CD4-positive, CD25-positive, alpha-beta regulatory T cell (primary cell): Measurements from ENCODE around the gene RBM41. TPM values are rescaled to one million over a fixed set of nuclear protein-coding genes. Genes with fewer than 3 reads are reported as not detected.
A peak's percentile ranks its signal among the peaks of the same experiment; 100 is the strongest.
"Not testable (repeated sequence)": the region's sequence is repeated elsewhere in the genome, so short reads cannot be mapped to it uniquely, and the experiment has no call there.

Experiments
- ATAC-seq, 2 donors: fragments of 150-1000 bp; cut with Tn5 transposase; one replicate each; pipeline ENCODE4 v1.10.0; 2021; ENCODE audit warnings: low read depth in 2 of 2, moderate number of reproducible peaks in 2 of 2, moderate library complexity in 1 of 2
- DNase-seq, 3 donors: peaks; one replicate each; pipeline versions ENCODE4 v3.0.0 to v3.0.0-alpha.2; 2012 to 2022; ENCODE audit warnings: mixed read lengths in 1 of 3
- H3K27ac ChIP-seq: one replicate; pipeline ENCODE4 v1.7.0; 2013; ENCODE audit warnings: mild to moderate bottlenecking, low read length; ENCODE audit not compliant: insufficient read depth, poor library complexity, severe bottlenecking
- H3K27me3 ChIP-seq: one replicate; pipeline ENCODE4 v1.7.0; 2013; ENCODE audit warnings: low read length; ENCODE audit not compliant: control insufficient read depth, insufficient read depth
- H3K36me3 ChIP-seq: one replicate; pipeline ENCODE4 v1.7.0; 2013; ENCODE audit warnings: mild to moderate bottlenecking, low read length, moderate library complexity; ENCODE audit not compliant: control insufficient read depth, insufficient read depth
- H3K4me1 ChIP-seq: 2 replicates; pipeline ENCODE4 v1.7.0; 2013; ENCODE audit warnings: mild to moderate bottlenecking, low read length; ENCODE audit not compliant: insufficient read depth, control insufficient read depth, poor library complexity, severe bottlenecking
- H3K4me3 ChIP-seq: one replicate; pipeline ENCODE4 v1.7.0; 2013; ENCODE audit warnings: low read depth, mild to moderate bottlenecking, low read length, moderate library complexity
- H3K9me3 ChIP-seq, 2 experiments: 1 replicate in 1 of 2; 2 replicates in 1 of 2; pipeline ENCODE4 v1.7.0; 2013; ENCODE audit warnings: low read length in 2 of 2, mild to moderate bottlenecking in 1 of 2, moderate library complexity in 1 of 2; ENCODE audit not compliant: control insufficient read depth in 2 of 2
- H3K27ac Mint-ChIP-seq, 3 donors: one replicate each; pipeline ENCODE4 v1.8.0; 2020 to 2022; ENCODE audit warnings: mild to moderate bottlenecking in 3 of 3, mixed read lengths in 3 of 3, moderate library complexity in 2 of 3
- H3K27me3 Mint-ChIP-seq: one replicate; pipeline ENCODE4 v1.8.0; 2022; ENCODE audit warnings: mild to moderate bottlenecking, mixed read lengths
- H3K36me3 Mint-ChIP-seq: one replicate; pipeline ENCODE4 v1.8.0; 2020; ENCODE audit warnings: mixed read lengths
- H3K4me1 Mint-ChIP-seq, 4 donors: one replicate each; pipeline ENCODE4 v1.8.0; 2020 to 2022; ENCODE audit warnings: mixed read lengths in 4 of 4, mild to moderate bottlenecking in 1 of 4
- H3K4me3 Mint-ChIP-seq, 4 donors: one replicate each; pipeline ENCODE4 v1.8.0; 2020 to 2022; ENCODE audit warnings: mild to moderate bottlenecking in 4 of 4, mixed read lengths in 4 of 4, moderate library complexity in 3 of 4
- H3K9me3 Mint-ChIP-seq, 7 donors: one replicate each; pipeline ENCODE4 v1.8.0; 2020 to 2022; ENCODE audit warnings: mixed read lengths in 7 of 7, mild to moderate bottlenecking in 3 of 7, moderate library complexity in 2 of 7
- polyA plus RNA-seq, 4 donors: library from polyadenylated mRNA; unstranded; fragments of 300-500 nt; fragmentation: Illumina TruSeq; gene quantifications; one replicate each; pipeline ENCODE4 v1.2.3, GENCODE V29; 2021
- total RNA-seq: library from RNA; stranded (reverse); gene quantifications from one replicate; pipeline ENCODE4 v1.2.3, GENCODE V29; 2022

Gene RBM41
- total and polyA plus RNA-seq, 5 donors from 2014 or later = 5.3 to 16.8 (median 10.2) TPM

GRCh38 chrX:107107459-107107858, 11.2 kb downstream of the RBM41 start:
- Mint-ChIP-seq H3K27ac (no peak overlapping the region), H3K27me3 (no peaks in the 10 kb centered on the region), H3K4me3 (no peak overlapping the region), H3K4me1 (peaks cover 7 to 21% (median 16%) of the 10 kb centered on the region in 4 donors), H3K36me3 (peaks cover 22% of the 10 kb centered on the region), H3K9me3 (peaks cover 0 to 2% (median 0%) of the 10 kb centered on the region in 7 donors)
- Histone ChIP-seq H3K4me3 (no peak overlapping the region), H3K27ac (no peak overlapping the region), H3K36me3 (peaks cover 10% of the 10 kb centered on the region), H3K27me3 (no peaks in the 10 kb centered on the region), H3K9me3 (no peaks in the 10 kb centered on the region), H3K4me1 (no peaks in the 10 kb centered on the region)
- DNase-seq = no peak
- no peak for ATAC-seq

- H3K27ac ChIP-seq = no peak overlapping the region
- peaks cover 20% of the 10 kb centered on the region for H3K36me3 Mint-ChIP-seq
- no peak overlapping the region for H3K4me3 ChIP-seq
- H3K27me3 Mint-ChIP-seq = no peaks in the 10 kb centered on the region
- no peak overlapping the region for H3K4me3 Mint-ChIP-seq
- peak in 1 of 3 donors; percentile 7 for DNase-seq
- H3K27me3 ChIP-seq = no peaks in the 10 kb centered on the region
- peaks cover 13% of the 10 kb centered on the region for H3K36me3 ChIP-seq
- no peaks in the 10 kb centered on the region for H3K9me3 Mint-ChIP-seq
- no peak overlapping the region for H3K27ac Mint-ChIP-seq
- H3K9me3 ChIP-seq = no peaks in the 10 kb centered on the region
- peaks cover 0 to 24% (median 7%) of the 10 kb centered on the region in 4 donors for H3K4me1 Mint-ChIP-seq
- no peaks in the 10 kb centered on the region for H3K4me1 ChIP-seq
- ATAC-seq = no peak
Measured at GRCh38 chrX:107102980-107103379, 15.6 kb downstream of the RBM41 start.

GRCh38 chrX:107076158-107076557, 42.5 kb downstream of the RBM41 start:
- DNase-seq (no peak), ATAC-seq (no peak)
- H3K9me3 ChIP-seq = peaks cover 7 to 10% of the 10 kb centered on the region in 2 experiments
- Mint-ChIP-seq H3K27ac (no peak overlapping the region), H3K36me3 (peaks cover 13% of the 10 kb centered on the region), H3K9me3 (peaks cover 0 to 18% (median 5%) of the 10 kb centered on the region in 7 donors), H3K4me3 (no peak overlapping the region), H3K27me3 (no peaks in the 10 kb centered on the region), H3K4me1 (peaks cover 0 to 8% (median 2%) of the 10 kb centered on the region in 4 donors)
- no peak overlapping the region for H3K27ac ChIP-seq
- no peaks in the 10 kb centered on the region for H3K27me3 ChIP-seq
- no peaks in the 10 kb centered on the region for H3K4me1 ChIP-seq
- no peaks in the 10 kb centered on the region for H3K36me3 ChIP-seq
- H3K4me3 ChIP-seq = no peak overlapping the region

- not testable (repeated sequence) for H3K27ac ChIP-seq, ATAC-seq, H3K4me1 Mint-ChIP-seq, H3K27me3 ChIP-seq, H3K4me3 Mint-ChIP-seq, H3K9me3 ChIP-seq, DNase-seq, H3K4me3 ChIP-seq, H3K36me3 Mint-ChIP-seq, H3K27me3 Mint-ChIP-seq, H3K9me3 Mint-ChIP-seq, H3K27ac Mint-ChIP-seq, H3K4me1 ChIP-seq, H3K36me3 ChIP-seq
Measured at GRCh38 chrX:107057731-107058130, 60.9 kb downstream of the RBM41 start.

DNA sequence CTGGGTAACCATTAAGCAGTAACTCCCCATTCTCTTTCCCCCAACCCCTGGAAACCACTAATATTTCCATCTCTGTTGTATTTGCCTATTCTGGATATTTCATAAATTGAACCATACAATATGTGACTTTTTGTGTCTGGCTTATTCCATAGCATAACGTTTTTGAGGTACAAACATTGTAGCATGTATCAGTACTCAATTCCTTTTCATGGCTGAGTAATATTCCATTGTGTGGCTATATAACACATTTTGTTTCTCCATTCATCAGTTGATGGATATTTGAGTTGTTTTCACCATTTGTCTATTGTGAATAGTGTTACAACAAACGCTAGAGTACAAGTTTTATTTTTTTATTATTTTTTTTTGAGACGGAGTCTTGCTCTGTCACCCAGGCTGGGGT, 63.6 kb downstream of the RBM41 start:
- DNase-seq = no peak
- no peak overlapping the region for H3K27ac ChIP-seq
- ATAC-seq = no peak
- H3K27me3 ChIP-seq = no peaks in the 10 kb centered on the region
- Mint-ChIP-seq H3K27me3 (no peaks in the 10 kb centered on the region), H3K4me3 (no peak overlapping the region), H3K4me1 (no peaks in the 10 kb centered on the region), H3K27ac (no peak overlapping the region), H3K36me3 (no peaks in the 10 kb centered on the region), H3K9me3 (peaks cover 0 to 8% (median 0%) of the 10 kb centered on the region in 7 donors)
- H3K36me3 ChIP-seq = no peaks in the 10 kb centered on the region
- H3K4me1 ChIP-seq = no peaks in the 10 kb centered on the region
- H3K4me3 ChIP-seq = no peak overlapping the region
- peaks cover 0 to 2% of the 10 kb centered on the region in 2 experiments for H3K9me3 ChIP-seq

- Histone ChIP-seq H3K9me3 (peaks cover 0 to 4% of the 10 kb centered on the region in 2 experiments), H3K36me3 (no peaks in the 10 kb centered on the region), H3K27me3 (no peaks in the 10 kb centered on the region), H3K27ac (no peak overlapping the region), H3K4me3 (no peak overlapping the region), H3K4me1 (no peaks in the 10 kb centered on the region)
- DNase-seq (no peak), ATAC-seq (no peak)
- Mint-ChIP-seq H3K9me3 (peaks cover 0 to 3% (median 0%) of the 10 kb centered on the region in 7 donors), H3K4me1 (no peaks in the 10 kb centered on the region), H3K36me3 (no peaks in the 10 kb centered on the region), H3K4me3 (no peak overlapping the region), H3K27me3 (no peaks in the 10 kb centered on the region), H3K27ac (no peak overlapping the region)
Measured at GRCh38 chrX:107050195-107050709, 68.4 kb downstream of the RBM41 start.

- Mint-ChIP-seq H3K4me1 (no peaks in the 10 kb centered on the region), H3K27ac (no peak overlapping the region), H3K9me3 (peaks cover 0 to 1% (median 0%) of the 10 kb centered on the region in 7 donors), H3K36me3 (no peaks in the 10 kb centered on the region), H3K4me3 (no peak overlapping the region), H3K27me3 (no peaks in the 10 kb centered on the region)
- no peak overlapping the region for H3K4me3 ChIP-seq
- H3K36me3 ChIP-seq = no peaks in the 10 kb centered on the region
- no peak overlapping the region for H3K27ac ChIP-seq
- no peaks in the 10 kb centered on the region for H3K27me3 ChIP-seq
- ATAC-seq (no peak), DNase-seq (no peak)
- no peaks in the 10 kb centered on the region for H3K4me1 ChIP-seq
- H3K9me3 ChIP-seq = peaks cover 0 to 2% of the 10 kb centered on the region in 2 experiments
Measured at GRCh38 chrX:107047622-107048021, 71.0 kb downstream of the RBM41 start.

GRCh38 chrX:107029752-107030151, 88.9 kb downstream of the RBM41 start:
- Mint-ChIP-seq H3K4me1 (no peaks in the 10 kb centered on the region), H3K27me3 (peaks cover 4% of the 10 kb centered on the region), H3K4me3 (no peak overlapping the region), H3K27ac (no peak overlapping the region), H3K9me3 (peaks cover 0 to 2% (median 0%) of the 10 kb centered on the region in 7 donors), H3K36me3 (no peaks in the 10 kb centered on the region)
- H3K36me3 ChIP-seq = no peaks in the 10 kb centered on the region
- H3K4me3 ChIP-seq = no peak overlapping the region
- no peaks in the 10 kb centered on the region for H3K4me1 ChIP-seq
- no peak overlapping the region for H3K27ac ChIP-seq
- DNase-seq (no peak), ATAC-seq (no peak)
- no peaks in the 10 kb centered on the region for H3K27me3 ChIP-seq
- no peaks in the 10 kb centered on the region for H3K9me3 ChIP-seq
